ENCODE results near the gene CCDC88C. TPM values are rescaled to one million over a fixed set of nuclear protein-coding genes. Genes with fewer than 3 reads are reported as not detected.
A peak's percentile ranks its signal among the peaks of the same experiment; 100 is the strongest.

CCDC88C gene
- total and polyA plus RNA-seq, 2 experiments from 2014 or later, result 23.6 to 60.7 TPM

GRCh38 chr14:91394105-91395081 lies 23.2 kb downstream of the CCDC88C start:
- H3K4me3 ChIP-seq, result no peak overlapping the region
- ATAC-seq (peak; percentile 52), DNase-seq (ENCODE audit: low spot score) (no peak)
- TF ChIP-seq CTCF (conservative IDR thresholded peaks at IDR 0.05; ENCODE audit: low read depth in 2 of 2) (no peak), EZH2 (IDR thresholded peaks at IDR 0.05; ENCODE audit: low read depth, unreplicated experiment) (no peak), EZH2phosphoT487 (IDR thresholded peaks at IDR 0.05; ENCODE audit: unreplicated experiment) (no peak), ZNF331 (CRISPR knock-in tag; IDR thresholded peaks at IDR 0.05; ENCODE audit: low read depth) (no peak), ZNF114 (CRISPR knock-in tag; IDR thresholded peaks at IDR 0.05) (no peak), ZNF462 (CRISPR knock-in tag; IDR thresholded peaks at IDR 0.05) (no peak), CREB1 (CRISPR knock-in tag; IDR thresholded peaks at IDR 0.05; ENCODE audit: low read depth) (no peak), POLR2AphosphoS5 (IDR thresholded peaks at IDR 0.05; ENCODE audit: low read depth) (no peak), STAT1 (IDR thresholded peaks at IDR 0.05; ENCODE audit: unreplicated experiment) (no peak), NANOG (IDR thresholded peaks at IDR 0.05; ENCODE audit: borderline replicate concordance) (no peak), ETS1 (IDR thresholded peaks at IDR 0.05) (no peak), JUNB (IDR thresholded peaks at IDR 0.05; ENCODE audit: unreplicated experiment) (no peak)
- TF ChIP-seq, protein P1, sequence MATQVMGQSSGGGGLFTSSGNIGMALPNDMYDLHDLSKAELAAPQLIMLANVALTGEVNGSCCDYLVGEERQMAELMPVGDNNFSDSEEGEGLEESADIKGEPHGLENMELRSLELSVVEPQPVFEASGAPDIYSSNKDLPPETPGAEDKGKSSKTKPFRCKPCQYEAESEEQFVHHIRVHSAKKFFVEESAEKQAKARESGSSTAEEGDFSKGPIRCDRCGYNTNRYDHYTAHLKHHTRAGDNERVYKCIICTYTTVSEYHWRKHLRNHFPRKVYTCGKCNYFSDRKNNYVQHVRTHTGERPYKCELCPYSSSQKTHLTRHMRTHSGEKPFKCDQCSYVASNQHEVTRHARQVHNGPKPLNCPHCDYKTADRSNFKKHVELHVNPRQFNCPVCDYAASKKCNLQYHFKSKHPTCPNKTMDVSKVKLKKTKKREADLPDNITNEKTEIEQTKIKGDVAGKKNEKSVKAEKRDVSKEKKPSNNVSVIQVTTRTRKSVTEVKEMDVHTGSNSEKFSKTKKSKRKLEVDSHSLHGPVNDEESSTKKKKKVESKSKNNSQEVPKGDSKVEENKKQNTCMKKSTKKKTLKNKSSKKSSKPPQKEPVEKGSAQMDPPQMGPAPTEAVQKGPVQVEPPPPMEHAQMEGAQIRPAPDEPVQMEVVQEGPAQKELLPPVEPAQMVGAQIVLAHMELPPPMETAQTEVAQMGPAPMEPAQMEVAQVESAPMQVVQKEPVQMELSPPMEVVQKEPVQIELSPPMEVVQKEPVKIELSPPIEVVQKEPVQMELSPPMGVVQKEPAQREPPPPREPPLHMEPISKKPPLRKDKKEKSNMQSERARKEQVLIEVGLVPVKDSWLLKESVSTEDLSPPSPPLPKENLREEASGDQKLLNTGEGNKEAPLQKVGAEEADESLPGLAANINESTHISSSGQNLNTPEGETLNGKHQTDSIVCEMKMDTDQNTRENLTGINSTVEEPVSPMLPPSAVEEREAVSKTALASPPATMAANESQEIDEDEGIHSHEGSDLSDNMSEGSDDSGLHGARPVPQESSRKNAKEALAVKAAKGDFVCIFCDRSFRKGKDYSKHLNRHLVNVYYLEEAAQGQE (IDR thresholded peaks at IDR 0.05; ENCODE audit: unreplicated experiment), result no peak
- no peaks in the 10 kb centered on the region for H3K27me3 ChIP-seq (ENCODE audit: insufficient read depth)
- Mint-ChIP-seq H3K9me3 (no peaks in the 10 kb centered on the region), H3K27me3 (ENCODE audit: insufficient read depth, low read depth, poor library complexity) (peaks cover 12% of the 10 kb centered on the region), H3K4me3 (peak overlapping the region; percentile 29; the same call in 1 of the 3 replicates), H3K4me1 (peaks cover 73% of the 10 kb centered on the region), H3K36me3 (ENCODE audit: low read depth) (peaks cover 3% of the 10 kb centered on the region; the same call in 2 of the 3 replicates), H3K27ac (peak overlapping the region; percentile 91)
- H3K27ac ChIP-seq (ENCODE audit: low read depth), result peak overlapping the region; percentile 80
- no peaks in the 10 kb centered on the region; the same call in 1 of the 2 replicates for H3K36me3 ChIP-seq (ENCODE audit: insufficient read depth)
- peaks cover 13% of the 10 kb centered on the region for H4K20me1 ChIP-seq (replicated peaks; ENCODE audit: insufficient read depth)
- H3K4me2 ChIP-seq, result peak overlapping the region; percentile 53
- peaks cover 99% of the 10 kb centered on the region for H3K79me2 ChIP-seq (replicated peaks; ENCODE audit: insufficient read depth)
- peaks cover 7% of the 10 kb centered on the region for H3F3A ChIP-seq (replicated peaks; ENCODE audit: low read depth)
- no peaks in the 10 kb centered on the region for H3K9me2 ChIP-seq (ENCODE audit: insufficient read depth)
- H3K4me1 ChIP-seq (ENCODE audit: insufficient read depth), result peaks cover 70% of the 10 kb centered on the region
- H2AFZ ChIP-seq, result no peak overlapping the region
